Tibial nerve (tissue), 3 donors: ENCODE measurements around the gene ZNF507.

Source experiments
- CTCF ChIP-seq, 5 experiments: fragments of 200-600 bp in 3 of 5; fragments of 450-650 bp in 2 of 5; sonication (generic) in 3 of 5; IDR thresholded peaks; one replicate each; pipeline ENCODE4 v1.5.1; 2016 to 2019; ENCODE audit warnings: antibody characterized with exemption in 5 of 5, mild to moderate bottlenecking in 3 of 5, moderate library complexity in 2 of 5
- POLR2A ChIP-seq, 2 donors: fragments of 450-650 bp; IDR thresholded peaks; one replicate each; pipeline ENCODE4 v1.6.1; 2017; ENCODE audit warnings: antibody characterized with exemption in 2 of 2, mild to moderate bottlenecking in 2 of 2, moderate library complexity in 2 of 2

DNA sequence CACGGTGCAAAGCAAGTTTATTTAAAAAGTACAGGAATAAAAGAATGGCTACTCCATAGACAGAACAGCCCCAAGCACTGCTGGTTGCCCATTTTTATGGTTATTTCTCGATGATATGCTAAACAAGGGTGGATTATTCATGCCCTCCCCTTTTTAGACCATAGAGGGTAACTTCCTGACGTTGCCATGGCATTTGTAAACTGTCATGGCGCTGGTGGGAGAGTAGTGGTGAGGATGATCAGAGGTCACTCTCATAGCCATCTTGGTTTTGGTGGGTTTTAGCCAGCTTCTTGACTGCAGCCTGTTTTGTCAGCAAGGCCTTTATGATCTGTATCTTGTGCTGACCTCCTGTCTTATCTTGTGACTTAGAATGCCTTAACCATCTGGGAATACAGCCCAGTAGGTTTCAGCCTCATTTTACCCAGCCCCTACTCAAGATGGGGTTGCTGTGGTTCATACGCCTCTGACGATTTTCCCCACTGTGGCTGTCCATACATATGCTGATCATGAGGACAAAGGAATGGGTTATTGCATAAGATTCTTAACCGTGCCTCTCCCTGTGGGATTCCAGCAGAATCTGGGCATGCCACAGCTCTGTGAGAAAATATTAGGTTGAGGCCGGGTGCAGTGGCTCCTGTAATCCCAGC, 36.9 kb upstream of the ZNF507 start:
- TF ChIP-seq POLR2A (IDR thresholded peaks at IDR 0.05): no peak
- no peak for TF ChIP-seq CTCF (IDR thresholded peaks at IDR 0.05)
